Esophagus squamous epithelium (tissue), 5 donors: ENCODE results near the gene SNX24. TPM values are rescaled to one million over a fixed set of nuclear protein-coding genes. Genes with fewer than 3 reads are reported as not detected.

Experiments
- DNase-seq: peaks from one replicate; lab custom pipeline; 2025; lab: John Stamatoyannopoulos, UW
- H3K27ac ChIP-seq, 4 donors: fragments of 200-600 bp; sonication (generic); one replicate each; pipeline ENCODE4 v1.5.1; 2016 to 2019; ENCODE audit warnings: mild to moderate bottlenecking in 1 of 4
- H3K27me3 ChIP-seq, 4 donors: fragments of 200-600 bp; sonication (generic); 1 replicate in 3 of 4; 2 replicates in 1 of 4; pipeline versions ENCODE4 v1.5.1 to v1.6.0; 2017 to 2021; ENCODE audit warnings: antibody characterized with exemption in 1 of 4
- H3K36me3 ChIP-seq, 3 donors: fragments of 200-600 bp; sonication (generic); one replicate each; pipeline ENCODE4 v1.5.1; 2016 to 2019
- H3K4me1 ChIP-seq, 3 donors: fragments of 200-600 bp; sonication (generic); one replicate each; pipeline ENCODE4 v1.5.1; 2017 to 2019
- H3K4me3 ChIP-seq, 4 donors: fragments of 200-600 bp; sonication (generic); 1 replicate in 3 of 4; 2 replicates in 1 of 4; pipeline ENCODE4 v1.5.1; 2016 to 2019; ENCODE audit warnings: mild to moderate bottlenecking in 2 of 4, moderate library complexity in 1 of 4
- H3K9me3 ChIP-seq, 3 donors: fragments of 200-600 bp; sonication (generic); one replicate each; pipeline ENCODE4 v1.5.1; 2016 to 2019
- POLR2A ChIP-seq, 4 donors: fragments of 450-650 bp; IDR thresholded peaks; one replicate each; pipeline ENCODE4 v1.6.1; 2017; ENCODE audit warnings: antibody characterized with exemption in 4 of 4, mild to moderate bottlenecking in 4 of 4, moderate library complexity in 3 of 4
- WGBS, 2 donors: methylation state at CpG; one replicate each; pipeline ENCODE4 v1.1.5; 2018; 5-methylcytosine and 5-hydroxymethylcytosine counted together
- intact Hi-C: fragments of 100-400 bp; cut with DNase I; formaldehyde crosslinking; loops from one replicate; pipeline ENCODE4 v1.15.0; 2022
- total RNA-seq, 4 donors: library from RNA; depleted of rRNA; stranded (reverse); fragments of >200 nt; gene quantifications; one replicate each; pipeline ENCODE4 v1.1.0, GENCODE V29; 2016
- TF ChIP-seq, protein P1 (sequence below), 6 experiments: fragments of 450-650 bp in 4 of 6; fragments of 200-600 bp in 2 of 6; sonication (generic) in 2 of 6; IDR thresholded peaks; one replicate each; pipeline ENCODE4 v1.5.1; 2016 to 2019; ENCODE audit warnings: antibody characterized with exemption in 6 of 6, mild to moderate bottlenecking in 4 of 6, moderate library complexity in 4 of 6
- donor health status: DM: yes; HTN: yes; CAD: no.

SNX24 gene
- total RNA-seq, 4 donors from 2014 or later, result 24.4 to 35.3 (median 28.6) TPM

DNA sequence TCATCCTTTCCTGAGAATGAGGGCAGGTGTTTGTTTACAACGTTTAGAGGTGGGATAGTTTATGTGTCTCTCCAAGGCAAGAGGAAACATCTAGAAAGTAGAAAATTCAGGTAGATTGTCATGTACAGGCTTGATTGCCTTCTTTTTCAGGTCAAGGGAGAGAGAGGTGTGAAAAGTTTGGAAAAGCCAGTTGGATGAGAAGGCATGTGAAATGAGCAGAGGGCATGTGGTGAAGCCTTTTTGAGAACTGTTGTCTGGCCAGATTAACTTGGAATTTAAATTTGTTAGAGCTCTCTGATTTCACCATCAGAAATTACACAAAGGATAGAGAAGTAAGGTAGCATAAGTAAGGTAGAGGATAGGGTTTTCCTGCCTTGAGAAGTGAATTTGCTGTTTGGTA, 74.6 kb downstream of the SNX24 start:
- no peaks in the 10 kb centered on the region for H3K36me3 ChIP-seq
- no peak for DNase-seq
- TF ChIP-seq, protein P1, sequence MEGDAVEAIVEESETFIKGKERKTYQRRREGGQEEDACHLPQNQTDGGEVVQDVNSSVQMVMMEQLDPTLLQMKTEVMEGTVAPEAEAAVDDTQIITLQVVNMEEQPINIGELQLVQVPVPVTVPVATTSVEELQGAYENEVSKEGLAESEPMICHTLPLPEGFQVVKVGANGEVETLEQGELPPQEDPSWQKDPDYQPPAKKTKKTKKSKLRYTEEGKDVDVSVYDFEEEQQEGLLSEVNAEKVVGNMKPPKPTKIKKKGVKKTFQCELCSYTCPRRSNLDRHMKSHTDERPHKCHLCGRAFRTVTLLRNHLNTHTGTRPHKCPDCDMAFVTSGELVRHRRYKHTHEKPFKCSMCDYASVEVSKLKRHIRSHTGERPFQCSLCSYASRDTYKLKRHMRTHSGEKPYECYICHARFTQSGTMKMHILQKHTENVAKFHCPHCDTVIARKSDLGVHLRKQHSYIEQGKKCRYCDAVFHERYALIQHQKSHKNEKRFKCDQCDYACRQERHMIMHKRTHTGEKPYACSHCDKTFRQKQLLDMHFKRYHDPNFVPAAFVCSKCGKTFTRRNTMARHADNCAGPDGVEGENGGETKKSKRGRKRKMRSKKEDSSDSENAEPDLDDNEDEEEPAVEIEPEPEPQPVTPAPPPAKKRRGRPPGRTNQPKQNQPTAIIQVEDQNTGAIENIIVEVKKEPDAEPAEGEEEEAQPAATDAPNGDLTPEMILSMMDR (IDR thresholded peaks at IDR 0.05), result no peak
- TF ChIP-seq POLR2A (IDR thresholded peaks at IDR 0.05), result no peak
- H3K27ac ChIP-seq, result no peak overlapping the region
- H3K27me3 ChIP-seq, result no peaks in the 10 kb centered on the region
- H3K4me3 ChIP-seq, result no peak overlapping the region
- WGBS, 2 donors, result 38 to 62% methylated on average over 1 of the region's 1 CpG
- no peaks in the 10 kb centered on the region for H3K9me3 ChIP-seq
- H3K4me1 ChIP-seq, result no peaks in the 10 kb centered on the region
- intact Hi-C loops, result no loop called here

DNA sequence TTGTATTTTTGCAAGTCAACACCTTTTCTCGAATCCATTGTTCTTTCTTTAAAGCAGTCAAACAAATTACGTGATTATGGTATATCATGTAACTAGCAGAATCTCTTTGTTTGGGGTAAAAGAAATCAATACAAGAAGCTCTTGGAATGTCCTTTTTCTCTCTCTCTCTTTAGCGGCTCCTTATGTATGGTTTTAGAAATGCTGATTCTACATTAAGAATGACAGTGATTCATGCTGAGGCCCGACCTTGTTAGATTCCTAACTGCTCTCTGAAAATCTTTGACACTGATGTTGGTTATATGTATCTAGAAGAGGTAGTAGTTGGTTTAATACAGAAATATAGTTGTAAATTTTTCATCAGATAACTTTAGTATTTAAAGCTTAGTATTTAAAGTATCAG, 76.4 kb downstream of the SNX24 start:
- DNase-seq, result no peak
- Histone ChIP-seq H3K27ac (no peak overlapping the region), H3K36me3 (no peaks in the 10 kb centered on the region), H3K4me3 (no peak overlapping the region), H3K27me3 (no peaks in the 10 kb centered on the region), H3K4me1 (no peaks in the 10 kb centered on the region), H3K9me3 (no peaks in the 10 kb centered on the region)
- WGBS, 2 donors, result 62 to 72% methylated on average over 4 of the region's 4 CpGs
- TF ChIP-seq, protein P1 (IDR thresholded peaks at IDR 0.05), result no peak
- TF ChIP-seq POLR2A (IDR thresholded peaks at IDR 0.05), result no peak
- intact Hi-C loops, result no loop called here

DNA sequence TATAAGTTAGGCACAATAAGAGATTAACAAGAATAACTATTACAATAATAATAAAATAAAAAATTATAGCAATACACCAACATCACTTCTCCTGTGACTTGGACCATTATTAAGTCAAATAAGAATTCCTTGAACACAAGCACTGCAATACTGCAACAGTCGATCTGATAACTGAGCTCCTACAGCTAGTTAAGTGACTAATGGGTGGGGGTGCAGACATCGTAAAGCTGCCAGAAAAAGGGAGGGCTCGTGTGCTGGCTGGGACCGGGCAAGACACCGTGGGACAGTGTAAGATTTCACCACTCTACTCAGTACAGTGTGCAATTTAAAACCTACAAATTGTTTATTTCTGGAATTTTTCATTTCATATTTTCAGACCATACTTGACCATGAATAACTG, 78.8 kb downstream of the SNX24 start:
- Histone ChIP-seq H3K9me3 (no peaks in the 10 kb centered on the region), H3K36me3 (no peaks in the 10 kb centered on the region), H3K4me1 (no peaks in the 10 kb centered on the region), H3K27ac (no peak overlapping the region), H3K4me3 (no peak overlapping the region), H3K27me3 (no peaks in the 10 kb centered on the region)
- DNase-seq, result no peak
- WGBS, 2 donors, result 67 to 71% methylated on average over 5 of the region's 5 CpGs
- TF ChIP-seq, protein P1 (IDR thresholded peaks at IDR 0.05), result no peak
- no peak for TF ChIP-seq POLR2A (IDR thresholded peaks at IDR 0.05)
- intact Hi-C loops, result no loop called here

DNA sequence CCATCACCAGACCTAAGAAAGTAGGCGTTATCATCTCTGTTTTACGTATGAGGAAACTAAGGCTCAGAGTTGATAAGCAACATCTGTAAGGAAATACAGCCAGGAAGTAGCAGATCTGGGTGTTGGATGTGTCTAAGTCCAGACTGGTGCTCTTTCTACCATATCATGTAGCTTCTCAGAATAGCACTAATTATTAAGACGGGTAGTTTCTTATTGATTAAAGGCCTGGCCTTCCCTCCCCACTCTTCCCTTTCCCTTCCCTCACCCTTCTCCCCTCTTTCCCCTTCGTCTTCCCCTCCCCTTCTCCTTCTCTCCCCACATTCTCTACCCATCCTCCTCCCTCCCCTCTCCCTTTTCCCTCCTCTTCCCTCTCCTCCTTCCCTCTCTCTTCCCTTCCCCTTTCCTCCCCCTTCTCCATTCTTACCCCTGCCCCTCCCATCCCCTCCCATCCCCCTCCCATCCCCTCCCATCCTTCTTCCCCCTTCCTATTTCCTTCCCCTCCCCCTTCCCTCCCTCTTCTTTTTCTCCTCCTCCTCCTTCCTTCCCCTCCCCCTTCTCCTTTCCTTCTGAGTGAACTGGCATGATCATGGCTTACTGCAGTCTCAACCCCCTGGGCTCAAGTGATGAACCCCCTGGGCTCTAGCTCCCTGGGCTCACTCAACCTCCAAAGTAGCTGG, 79.4 kb downstream of the SNX24 start:
- no peak for TF ChIP-seq POLR2A (IDR thresholded peaks at IDR 0.05)
- TF ChIP-seq, protein P1 (IDR thresholded peaks at IDR 0.05), result no peak

DNA sequence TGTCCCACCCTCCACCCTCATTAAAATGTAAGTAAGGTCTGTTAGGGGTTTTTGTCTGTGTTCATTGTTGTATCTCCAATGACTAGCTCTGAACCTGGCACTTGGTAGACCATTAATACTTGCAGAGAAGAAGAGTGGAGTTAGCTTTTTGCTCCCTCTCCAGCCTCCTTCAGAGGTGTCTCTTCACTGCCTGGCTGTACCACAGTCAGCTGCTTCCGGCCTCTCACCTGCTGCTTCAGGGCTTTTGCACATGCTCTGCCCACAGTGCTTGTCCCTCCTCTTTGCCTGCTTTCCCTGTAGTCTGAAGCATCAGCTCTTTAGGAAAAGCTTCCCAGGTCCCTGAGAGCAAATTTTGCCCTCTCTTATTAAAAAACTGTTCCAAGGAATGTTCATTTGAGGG, 83.6 kb downstream of the SNX24 start:
- Histone ChIP-seq H3K27ac (no peak overlapping the region), H3K9me3 (no peaks in the 10 kb centered on the region), H3K36me3 (no peaks in the 10 kb centered on the region), H3K4me1 (peaks cover 0 to 12% (median 0%) of the 10 kb centered on the region in 3 donors), H3K4me3 (no peak overlapping the region), H3K27me3 (no peaks in the 10 kb centered on the region)
- 83 to 93% methylated on average over 1 of the region's 1 CpG for WGBS, 2 donors
- intact Hi-C loops, result no loop called here
- no peak for DNase-seq
- TF ChIP-seq, protein P1 (IDR thresholded peaks at IDR 0.05), result no peak
- TF ChIP-seq POLR2A (IDR thresholded peaks at IDR 0.05), result no peak

More for the DNA sequence above, 79.4 kb downstream of the SNX24 start:
- H3K27ac ChIP-seq, result no peak overlapping the region
- WGBS, 2 donors, result 90 to 94% methylated on average over 4 of the region's 4 CpGs
- H3K4me3 ChIP-seq, result no peak overlapping the region
- no peak for DNase-seq
- intact Hi-C loops, result no loop called here
- H3K4me1 ChIP-seq, result no peaks in the 10 kb centered on the region
- no peaks in the 10 kb centered on the region for H3K9me3 ChIP-seq
- no peaks in the 10 kb centered on the region for H3K36me3 ChIP-seq
- no peaks in the 10 kb centered on the region for H3K27me3 ChIP-seq
